Astrocyte (in vitro differentiated cells and primary cell): Measurements from ENCODE around the gene SLC35D2. TPM values are rescaled to one million over a fixed set of nuclear protein-coding genes. Genes with fewer than 3 reads are reported as not detected.

Experiments used
- DNase-seq: peaks from one replicate; pipeline ENCODE4 v3.0.0-alpha.2; 2010; ENCODE audit warnings: low read depth
- FAIRE-seq: peaks from 2 replicates; lab custom pipeline; 2011; peaks lifted over from hg19 to GRCh38; lab: Jason Lieb, UNC
- H2AFZ ChIP-seq: 2 replicates; pipeline ENCODE4 v1.6.0; 2012; ENCODE audit warnings: low read depth, low read length, inconsistent platforms
- H3K27ac ChIP-seq: 2 replicates; pipeline ENCODE4 v1.5.1; 2011; ENCODE audit warnings: low read depth, low read length, inconsistent platforms
- H3K27me3 ChIP-seq: 2 replicates; pipeline ENCODE4 v1.6.0; 2011; ENCODE audit warnings: low read length, inconsistent platforms; ENCODE audit not compliant: insufficient read depth
- H3K36me3 ChIP-seq: 2 replicates; pipeline ENCODE4 v1.5.1; 2011; ENCODE audit warnings: low read length, inconsistent platforms; ENCODE audit not compliant: insufficient read depth
- H3K4me1 ChIP-seq: 2 replicates; pipeline ENCODE4 v1.5.1; 2011; ENCODE audit warnings: low read length, inconsistent platforms; ENCODE audit not compliant: insufficient read depth
- H3K4me2 ChIP-seq: 2 replicates; pipeline ENCODE4 v1.6.0; 2012; ENCODE audit warnings: low read length, inconsistent platforms
- H3K4me3 ChIP-seq: 2 replicates; pipeline ENCODE4 v1.5.1; 2011; ENCODE audit warnings: low read depth, mild to moderate bottlenecking, low read length, inconsistent platforms; ENCODE audit not compliant: insufficient read depth
- H3K79me2 ChIP-seq: 2 replicates; pipeline ENCODE4 v1.6.0; 2012; ENCODE audit warnings: mild to moderate bottlenecking, low read length, inconsistent platforms; ENCODE audit not compliant: insufficient read depth
- H3K9ac ChIP-seq: 2 replicates; pipeline ENCODE4 v1.6.0; 2012; ENCODE audit warnings: mild to moderate bottlenecking, low read length, inconsistent platforms
- H3K9me3 ChIP-seq: 2 replicates; pipeline ENCODE4 v1.5.1; 2012; ENCODE audit warnings: low read depth, mild to moderate bottlenecking, low read length, inconsistent platforms; ENCODE audit not compliant: insufficient read depth
- H4K20me1 ChIP-seq: 2 replicates; pipeline ENCODE4 v1.6.0; 2012; ENCODE audit warnings: low read length, inconsistent platforms; ENCODE audit not compliant: insufficient read depth
- H3K27ac Mint-ChIP-seq: one replicate; pipeline ENCODE4 v1.8.0; 2021; ENCODE audit warnings: mild to moderate bottlenecking, mixed read lengths; ENCODE audit not compliant: unreplicated experiment
- H3K27me3 Mint-ChIP-seq: one replicate; pipeline ENCODE4 v1.8.0; 2021; ENCODE audit warnings: low read depth, mixed read lengths; ENCODE audit not compliant: unreplicated experiment
- H3K36me3 Mint-ChIP-seq: one replicate; pipeline ENCODE4 v1.8.0; 2021; ENCODE audit warnings: low read depth, mixed read lengths; ENCODE audit not compliant: unreplicated experiment
- H3K4me1 Mint-ChIP-seq: one replicate; pipeline ENCODE4 v1.8.0; 2021; ENCODE audit warnings: low read depth, mixed read lengths; ENCODE audit not compliant: unreplicated experiment
- H3K4me3 Mint-ChIP-seq: one replicate; pipeline ENCODE4 v1.8.0; 2021; ENCODE audit warnings: mild to moderate bottlenecking, moderate library complexity, mixed read lengths; ENCODE audit not compliant: unreplicated experiment
- H3K9me3 Mint-ChIP-seq: one replicate; pipeline ENCODE4 v1.8.0; 2021; ENCODE audit warnings: mild to moderate bottlenecking, mixed read lengths; ENCODE audit not compliant: unreplicated experiment
- EZH2 ChIP-seq: IDR thresholded peaks from 2 replicates; pipeline ENCODE4 v1.6.1; 2012; ENCODE audit warnings: mild to moderate bottlenecking, low read length, inconsistent platforms; ENCODE audit not compliant: insufficient read depth
- total RNA-seq: library from RNA; stranded (reverse); gene quantifications from 2 replicates; pipeline ENCODE4 v1.2.1, GENCODE V29; 2021
- TF ChIP-seq, protein P1 (sequence below): IDR thresholded peaks from 2 replicates; pipeline ENCODE4 v1.5.1; 2011; ENCODE audit warnings: low read depth, mild to moderate bottlenecking, inconsistent platforms, low read length, moderate library complexity; ENCODE audit not compliant: insufficient read depth

SLC35D2 gene
- total RNA-seq, 1 donor from 2014 or later: 37.3 TPM

DNA sequence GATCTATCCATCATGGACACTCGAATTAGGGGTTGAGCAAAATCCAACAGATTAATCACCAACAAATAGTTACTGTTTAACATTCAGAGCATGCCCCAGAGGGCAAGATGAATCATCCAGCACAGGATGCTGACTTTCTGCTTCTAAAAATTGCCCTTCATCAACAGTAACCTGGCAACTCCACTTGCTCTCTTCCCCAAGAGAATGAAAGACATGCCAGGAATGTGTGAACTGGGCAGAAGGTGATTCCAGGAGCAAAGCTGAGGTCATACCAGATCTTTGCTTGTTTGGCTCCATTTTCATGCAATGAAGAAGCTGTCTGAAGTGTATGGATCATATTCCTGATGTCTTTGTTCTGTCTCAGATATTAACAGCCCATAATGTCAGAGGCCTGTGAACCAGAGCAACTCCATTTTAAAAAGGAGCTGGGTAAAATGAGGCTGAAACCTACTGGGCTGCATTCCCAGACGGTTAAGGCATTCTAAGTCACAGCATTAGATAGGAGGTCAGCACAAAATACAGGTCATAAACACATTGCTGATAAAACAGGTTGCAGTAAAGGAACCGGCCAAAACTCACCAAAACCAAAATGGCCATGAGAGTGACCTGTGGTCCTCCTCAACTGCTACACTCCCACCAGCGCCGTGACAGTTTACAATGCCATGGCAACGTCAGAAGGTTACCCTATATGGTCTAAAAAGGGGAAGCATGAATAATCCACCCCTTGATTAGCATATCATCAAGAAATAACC lies 37.1 kb upstream of the SLC35D2 start:
- Histone ChIP-seq H3K27me3 (no peaks in the 10 kb centered on the region), H3K4me1 (peaks cover 25% of the 10 kb centered on the region), H4K20me1 (no peaks in the 10 kb centered on the region), H3K4me2 (peak overlapping the region; percentile 94), H3K36me3 (no peaks in the 10 kb centered on the region), H3K27ac (peak overlapping the region; percentile 93), H3K4me3 (no peak overlapping the region), H2AFZ (peak overlapping the region; percentile 58), H3K9ac (peak overlapping the region; percentile 93), H3K9me3 (no peaks in the 10 kb centered on the region), H3K79me2 (peaks cover 14% of the 10 kb centered on the region)
- peaks cover 2% of the 10 kb centered on the region for H3K9me3 Mint-ChIP-seq
- peak overlapping the region; percentile 66 for H3K4me3 Mint-ChIP-seq
- FAIRE-seq (peak; percentile 94), DNase-seq (peak; percentile 96)
- TF ChIP-seq, protein P1, sequence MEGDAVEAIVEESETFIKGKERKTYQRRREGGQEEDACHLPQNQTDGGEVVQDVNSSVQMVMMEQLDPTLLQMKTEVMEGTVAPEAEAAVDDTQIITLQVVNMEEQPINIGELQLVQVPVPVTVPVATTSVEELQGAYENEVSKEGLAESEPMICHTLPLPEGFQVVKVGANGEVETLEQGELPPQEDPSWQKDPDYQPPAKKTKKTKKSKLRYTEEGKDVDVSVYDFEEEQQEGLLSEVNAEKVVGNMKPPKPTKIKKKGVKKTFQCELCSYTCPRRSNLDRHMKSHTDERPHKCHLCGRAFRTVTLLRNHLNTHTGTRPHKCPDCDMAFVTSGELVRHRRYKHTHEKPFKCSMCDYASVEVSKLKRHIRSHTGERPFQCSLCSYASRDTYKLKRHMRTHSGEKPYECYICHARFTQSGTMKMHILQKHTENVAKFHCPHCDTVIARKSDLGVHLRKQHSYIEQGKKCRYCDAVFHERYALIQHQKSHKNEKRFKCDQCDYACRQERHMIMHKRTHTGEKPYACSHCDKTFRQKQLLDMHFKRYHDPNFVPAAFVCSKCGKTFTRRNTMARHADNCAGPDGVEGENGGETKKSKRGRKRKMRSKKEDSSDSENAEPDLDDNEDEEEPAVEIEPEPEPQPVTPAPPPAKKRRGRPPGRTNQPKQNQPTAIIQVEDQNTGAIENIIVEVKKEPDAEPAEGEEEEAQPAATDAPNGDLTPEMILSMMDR: no peak
- TF ChIP-seq EZH2: no peak
- no peaks in the 10 kb centered on the region for H3K27me3 Mint-ChIP-seq
- no peaks in the 10 kb centered on the region for H3K36me3 Mint-ChIP-seq
- peaks cover 19% of the 10 kb centered on the region for H3K4me1 Mint-ChIP-seq
- H3K27ac Mint-ChIP-seq: peak overlapping the region; percentile 97

DNA sequence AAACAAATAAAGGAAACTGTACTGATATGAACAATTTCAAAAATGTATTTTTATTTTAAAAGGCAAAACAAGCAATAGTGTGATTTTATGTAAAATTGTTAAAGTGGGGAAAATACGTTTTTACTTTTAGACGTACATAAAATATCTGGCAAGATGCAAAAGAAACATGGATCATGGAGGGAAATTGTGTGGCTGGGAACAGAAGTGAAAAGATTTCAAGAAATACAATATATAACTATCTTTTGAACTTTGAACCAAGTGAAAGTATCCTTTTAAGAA lies 36.1 kb upstream of the SLC35D2 start:
- Mint-ChIP-seq H3K27ac (peak overlapping the region; percentile 97), H3K27me3 (no peaks in the 10 kb centered on the region), H3K4me3 (peak overlapping the region; percentile 66), H3K9me3 (no peaks in the 10 kb centered on the region), H3K4me1 (peaks cover 19% of the 10 kb centered on the region), H3K36me3 (no peaks in the 10 kb centered on the region)
- Histone ChIP-seq H3K9me3 (no peaks in the 10 kb centered on the region), H3K4me1 (peaks cover 25% of the 10 kb centered on the region), H4K20me1 (no peaks in the 10 kb centered on the region), H3K4me2 (peak overlapping the region; percentile 94), H2AFZ (no peak overlapping the region), H3K79me2 (peaks cover 20% of the 10 kb centered on the region), H3K9ac (peak overlapping the region; percentile 93), H3K27me3 (no peaks in the 10 kb centered on the region), H3K27ac (peak overlapping the region; percentile 93), H3K4me3 (peak overlapping the region; percentile 79), H3K36me3 (no peaks in the 10 kb centered on the region)
- TF ChIP-seq, protein P1: no peak
- no peak for TF ChIP-seq EZH2
- no peak for FAIRE-seq
- DNase-seq: no peak
